Ovary (tissue), 9 donors: ENCODE results near the gene TMEM9. TPM values are rescaled to one million over a fixed set of nuclear protein-coding genes. Genes with fewer than 3 reads are reported as not detected.

Experiments used
- DNase-seq, 5 donors: peaks; one replicate each; pipeline ENCODE4 v3.0.0-alpha.2; 2019 to 2020
- H3K27ac ChIP-seq, 2 donors: fragments of 200-600 bp; one replicate each; pipeline versions ENCODE4 v1.5.1 to v1.8.0; 2019 to 2022
- H3K27me3 ChIP-seq: fragments of 200-600 bp; one replicate; pipeline ENCODE4 v1.8.0; 2022
- H3K36me3 ChIP-seq: fragments of 200-600 bp; sonication (generic); one replicate; pipeline ENCODE4 v1.5.1; 2019
- H3K4me1 ChIP-seq: one replicate; pipeline ENCODE4 v1.8.1; 2013; ENCODE audit warnings: mild to moderate bottlenecking, moderate library complexity; ENCODE audit not compliant: insufficient read depth
- H3K4me3 ChIP-seq: fragments of 200-600 bp; sonication (generic); one replicate; pipeline ENCODE4 v1.5.1; 2017
- H3K9me3 ChIP-seq, 2 donors: fragments of 200-600 bp in 1 of 2; sonication (generic) in 1 of 2; one replicate each; pipeline versions ENCODE4 v1.5.1 to v1.8.1; 2013 to 2019; ENCODE audit warnings: mild to moderate bottlenecking in 1 of 2, moderate library complexity in 1 of 2
- EP300 ChIP-seq: sonication (generic); formaldehyde crosslinking; IDR thresholded peaks from one replicate; pipeline ENCODE4 v1.6.1; 2017; ENCODE audit warnings: antibody characterized with exemption
- POLR2A ChIP-seq: fragments of 450-650 bp; IDR thresholded peaks from one replicate; pipeline ENCODE4 v1.6.1; 2017; ENCODE audit warnings: antibody characterized with exemption, mild to moderate bottlenecking, moderate library complexity
- WGBS, 3 donors: extraction: QIAGEN DNeasy Blood & Tissue Kit in 1 of 3; methylation state at CpG; one replicate each; pipeline versions ENCODE4 v1.1.5 to v1.1.7; 2013 to 2017; 5-methylcytosine and 5-hydroxymethylcytosine counted together
- intact Hi-C, 4 donors: fragments of 100-400 bp; cut with DNase I; formaldehyde crosslinking; loops; one replicate each; pipeline versions ENCODE4 v1.11.0 to v1.15.1; 2022 to 2023
- polyA plus RNA-seq, 2 donors: library from polyadenylated mRNA; stranded (reverse); fragments of 200-250 nt in 1 of 2; fragments of 350-450 nt in 1 of 2; fragmentation: Illumina TruSeq in 1 of 2; extraction: RNeasy Lipid Tissue Mini Kit (QIAGEN cat#74804) in 1 of 2; gene quantifications; one replicate each; pipeline ENCODE4 v1.2.3, GENCODE V29; 2013 to 2014
- total RNA-seq, 7 donors: library from RNA; depleted of rRNA in 2 of 7; stranded (reverse); fragments of >200 nt in 2 of 7; fragmentation: NEBNext Ultra II Directional in 3 of 7; extraction: Animal tissue kit (Norgen Biotek cat#: 25700) in 3 of 7; gene quantifications; one replicate each; pipeline versions ENCODE4 v1.1.0 to v1.2.4, GENCODE V29; 2016 to 2023
- TF ChIP-seq, protein P1 (sequence below), 3 donors: fragments of 450-650 bp in 2 of 3; fragments of 200-600 bp in 1 of 3; IDR thresholded peaks; one replicate each; pipeline versions ENCODE4 v1.5.1 to v1.8.0; 2016 to 2022; ENCODE audit warnings: antibody characterized with exemption in 3 of 3, mild to moderate bottlenecking in 1 of 3
- donor health status: DM: no; HTN: no; CAD: no; lungs with moderate emphysema.
- donor health status: DM: no; HTN: no; CAD: no.
- donor health status: Bipolar disorder and iron deficiency.
- donor health status: DM: yes; HTN: yes; CAD: no.
- donor health status: DM: no; HTN: no; CAD: no.
- donor health status: DM: yes; HTN: yes; CAD: no.

The TMEM9 gene
- total and polyA plus RNA-seq, 9 donors, result 49.5 to 114 (median 88.8) TPM

DNA sequence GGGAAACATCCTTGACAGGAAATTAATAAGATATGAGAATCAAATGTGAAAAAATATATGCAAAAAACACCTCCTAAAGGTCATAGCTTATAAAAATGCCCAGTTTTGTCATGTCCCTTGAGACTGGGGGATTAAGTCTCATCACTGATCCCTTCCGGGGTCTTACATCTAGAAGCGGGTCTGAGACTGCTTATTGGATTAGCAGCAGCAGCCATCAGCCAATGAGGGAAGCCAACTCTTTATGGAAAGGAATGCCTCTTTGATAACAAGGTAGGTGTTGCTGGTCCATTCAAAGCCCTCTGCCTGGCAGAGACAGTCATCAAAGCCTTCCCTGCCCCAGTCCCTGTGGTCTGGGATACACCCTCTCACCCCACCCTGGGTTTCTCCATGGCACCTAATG lies 38.2 kb downstream of the TMEM9 start:
- DNase-seq, result no peak
- Histone ChIP-seq H3K4me1 (no peaks in the 10 kb centered on the region), H3K27me3 (no peaks in the 10 kb centered on the region), H3K9me3 (no peaks in the 10 kb centered on the region), H3K4me3 (no peak overlapping the region), H3K36me3 (no peaks in the 10 kb centered on the region), H3K27ac (no peak overlapping the region)
- WGBS, 3 donors, result 94 to 98% (median 95%) methylated on average over 2 of the region's 2 CpGs
- intact Hi-C loops, result loop anchor here in 1 of 4 donors (5.0 kb wide), 1 partner anchor 144 kb away; no protein-coding TSS in a partner anchor
- TF ChIP-seq, protein P1, sequence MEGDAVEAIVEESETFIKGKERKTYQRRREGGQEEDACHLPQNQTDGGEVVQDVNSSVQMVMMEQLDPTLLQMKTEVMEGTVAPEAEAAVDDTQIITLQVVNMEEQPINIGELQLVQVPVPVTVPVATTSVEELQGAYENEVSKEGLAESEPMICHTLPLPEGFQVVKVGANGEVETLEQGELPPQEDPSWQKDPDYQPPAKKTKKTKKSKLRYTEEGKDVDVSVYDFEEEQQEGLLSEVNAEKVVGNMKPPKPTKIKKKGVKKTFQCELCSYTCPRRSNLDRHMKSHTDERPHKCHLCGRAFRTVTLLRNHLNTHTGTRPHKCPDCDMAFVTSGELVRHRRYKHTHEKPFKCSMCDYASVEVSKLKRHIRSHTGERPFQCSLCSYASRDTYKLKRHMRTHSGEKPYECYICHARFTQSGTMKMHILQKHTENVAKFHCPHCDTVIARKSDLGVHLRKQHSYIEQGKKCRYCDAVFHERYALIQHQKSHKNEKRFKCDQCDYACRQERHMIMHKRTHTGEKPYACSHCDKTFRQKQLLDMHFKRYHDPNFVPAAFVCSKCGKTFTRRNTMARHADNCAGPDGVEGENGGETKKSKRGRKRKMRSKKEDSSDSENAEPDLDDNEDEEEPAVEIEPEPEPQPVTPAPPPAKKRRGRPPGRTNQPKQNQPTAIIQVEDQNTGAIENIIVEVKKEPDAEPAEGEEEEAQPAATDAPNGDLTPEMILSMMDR (IDR thresholded peaks at IDR 0.05), result no peak
- TF ChIP-seq EP300 (no peak), POLR2A (no peak)

DNA sequence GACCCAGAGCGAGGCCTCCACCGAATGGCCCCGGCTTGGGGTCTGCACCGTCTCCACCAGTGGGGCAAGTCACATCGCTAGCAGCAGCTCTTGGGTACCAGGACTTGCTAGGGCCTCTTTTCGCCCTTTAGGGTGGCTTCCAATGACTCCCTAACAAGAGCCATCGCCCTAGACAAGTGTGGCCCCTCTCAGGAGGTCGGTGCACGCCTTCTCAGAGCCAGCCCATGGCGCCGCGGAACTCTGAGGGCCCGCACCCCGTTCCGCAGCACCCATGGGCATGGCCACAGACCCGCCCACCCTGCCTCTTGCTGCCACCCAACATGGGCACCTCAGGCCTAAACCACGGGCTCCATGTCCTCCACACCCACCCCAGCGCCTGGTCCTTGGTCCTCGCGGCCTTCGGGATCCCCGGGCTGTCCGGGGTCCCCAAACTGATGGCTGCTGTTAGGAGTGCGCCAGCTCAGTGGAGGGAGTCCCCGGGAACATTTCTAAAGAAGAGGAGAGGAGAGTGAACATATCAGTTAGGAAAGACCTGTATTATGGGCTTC lies 38.8 kb downstream of the TMEM9 start:
- H3K9me3 ChIP-seq, result no peaks in the 10 kb centered on the region
- no peaks in the 10 kb centered on the region for H3K36me3 ChIP-seq
- H3K4me1 ChIP-seq, result no peaks in the 10 kb centered on the region
- DNase-seq, result no peak
- 95 to 97% (median 95%) methylated on average over 22 to 25 of the region's 25 CpGs for WGBS, 3 donors
- no peaks in the 10 kb centered on the region for H3K27me3 ChIP-seq
- no peak overlapping the region for H3K4me3 ChIP-seq
- H3K27ac ChIP-seq, result no peak overlapping the region
- TF ChIP-seq, protein P1 (IDR thresholded peaks at IDR 0.05), result no peak
- TF ChIP-seq POLR2A (no peak), EP300 (no peak)
- intact Hi-C loops, result loop anchor here in 1 of 4 donors (5.0 kb wide), 1 partner anchor 143 kb away; no protein-coding TSS in a partner anchor

DNA sequence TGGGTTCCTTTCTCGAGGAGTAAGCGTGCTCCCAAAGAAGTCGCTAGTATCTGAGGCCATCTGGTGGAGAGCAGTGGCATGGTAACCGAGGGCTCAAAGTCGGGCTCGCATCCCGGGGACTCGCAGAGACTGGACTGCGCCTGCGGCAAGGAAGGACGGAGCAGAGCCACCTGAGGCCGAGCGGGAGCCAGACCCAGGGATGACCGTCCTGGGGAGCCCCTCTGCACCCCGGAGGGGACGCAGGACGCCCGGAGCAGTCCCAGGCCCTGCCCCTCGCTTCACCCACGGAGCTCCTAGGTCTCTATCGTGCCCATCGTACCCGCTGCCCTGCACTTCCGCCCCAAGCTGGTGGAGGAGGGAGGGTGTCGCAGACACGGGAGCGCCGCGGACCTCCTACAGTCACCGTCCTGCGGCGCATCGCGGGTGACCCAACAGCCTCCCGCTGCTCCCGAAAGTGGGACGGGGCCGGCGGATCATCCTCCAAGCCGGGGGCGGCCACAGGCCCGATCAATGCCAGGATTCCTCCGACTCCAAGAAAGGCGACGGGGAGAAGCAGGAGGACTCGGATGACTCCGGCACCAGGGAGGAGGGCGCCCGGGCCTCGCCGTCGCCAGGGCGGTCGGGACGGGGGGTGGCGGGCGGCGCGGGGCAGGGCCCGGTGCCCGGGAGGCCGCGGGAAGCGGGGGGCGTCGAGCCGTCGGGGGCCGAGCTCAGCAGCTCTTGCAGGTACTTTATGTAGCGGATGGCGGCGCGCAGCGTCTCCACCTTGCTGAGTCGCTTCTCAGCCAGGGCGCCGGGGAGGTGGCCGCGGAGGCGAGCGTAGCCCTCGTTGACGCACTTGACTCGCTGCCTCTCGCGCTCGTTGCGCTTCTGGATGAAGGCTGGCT lies 39.8 kb downstream of the TMEM9 start:
- 1 to 8% (median 3%) methylated on average over 49 to 88 of the region's 88 CpGs for WGBS, 3 donors
- TF ChIP-seq, protein P1 (IDR thresholded peaks at IDR 0.05), result peak; percentile 61 to 82 (median 81)
- peak; percentile 29 for TF ChIP-seq POLR2A
- no peak for TF ChIP-seq EP300
- Histone ChIP-seq H3K4me1 (no peaks in the 10 kb centered on the region), H3K36me3 (no peaks in the 10 kb centered on the region), H3K4me3 (peak overlapping the region; percentile 58), H3K27me3 (no peaks in the 10 kb centered on the region), H3K9me3 (no peaks in the 10 kb centered on the region), H3K27ac (no peak overlapping the region)
- peak; percentile 82 to 86 (median 85) for DNase-seq
- intact Hi-C loops, result loop anchor here (1.0 to 5.0 kb wide), 2 partner anchors 142 to 144 kb away; no protein-coding TSS in a partner anchor

DNA sequence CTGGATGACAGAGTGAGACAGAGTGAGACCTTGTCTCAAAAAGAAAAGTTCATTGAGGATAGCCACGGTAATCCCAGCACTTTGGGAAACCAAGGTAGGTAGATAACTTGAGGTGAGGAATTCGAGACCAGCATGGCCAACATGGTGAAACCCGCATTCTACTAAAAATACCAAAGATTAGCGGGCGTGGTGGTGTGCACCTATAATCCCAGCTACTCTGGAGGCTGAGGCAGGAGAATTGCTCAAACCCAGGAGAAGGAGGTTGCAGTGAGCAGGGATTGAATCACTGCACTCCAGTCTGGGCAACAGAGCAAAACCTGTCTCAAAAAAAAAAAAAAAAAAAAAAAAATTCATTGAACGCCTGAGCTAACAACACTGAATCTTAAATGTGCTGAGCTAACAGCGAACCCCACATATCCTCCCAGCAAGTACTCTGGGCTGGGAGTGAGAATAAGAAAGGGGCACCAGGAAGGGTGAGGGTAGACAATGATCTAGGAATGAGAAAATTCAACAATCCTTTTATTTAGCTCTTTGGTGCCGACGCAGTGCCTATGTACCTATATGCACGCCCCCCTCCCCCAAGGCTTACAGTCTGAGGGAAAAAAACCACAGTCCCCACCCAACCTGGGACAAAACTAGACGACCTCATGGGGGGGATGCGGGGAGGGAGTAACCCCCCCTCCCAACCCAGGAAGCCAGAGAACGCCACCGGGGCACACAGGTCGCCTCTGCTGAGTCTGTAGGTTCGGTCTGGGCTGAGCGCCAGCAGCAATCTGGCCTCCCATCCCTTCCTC lies 40.6 kb downstream of the TMEM9 start:
- no peaks in the 10 kb centered on the region for H3K4me1 ChIP-seq
- H3K27ac ChIP-seq, result no peak overlapping the region
- intact Hi-C loops, result loop anchor here in 3 of 4 donors (1.0 to 5.0 kb wide), 2 partner anchors 141 to 143 kb away; no protein-coding TSS in a partner anchor
- no peaks in the 10 kb centered on the region for H3K27me3 ChIP-seq
- no peaks in the 10 kb centered on the region for H3K36me3 ChIP-seq
- WGBS, 3 donors, result 37 to 41% (median 40%) methylated on average over 17 of the region's 17 CpGs
- TF ChIP-seq EP300, result no peak
- TF ChIP-seq POLR2A, result no peak
- TF ChIP-seq, protein P1 (IDR thresholded peaks at IDR 0.05), result no peak
- DNase-seq, result no peak
- no peaks in the 10 kb centered on the region for H3K9me3 ChIP-seq
- peak overlapping the region; percentile 58 for H3K4me3 ChIP-seq
